Measurements from ENCODE around the gene PRKACG. TPM values are rescaled to one million over a fixed set of nuclear protein-coding genes. Genes with fewer than 3 reads are reported as not detected.

The PRKACG gene
- total RNA-seq, 3 donors from 2014 or later (not counting 1 experiment from before 2014, with no cell fraction given), result not detected

DNA sequence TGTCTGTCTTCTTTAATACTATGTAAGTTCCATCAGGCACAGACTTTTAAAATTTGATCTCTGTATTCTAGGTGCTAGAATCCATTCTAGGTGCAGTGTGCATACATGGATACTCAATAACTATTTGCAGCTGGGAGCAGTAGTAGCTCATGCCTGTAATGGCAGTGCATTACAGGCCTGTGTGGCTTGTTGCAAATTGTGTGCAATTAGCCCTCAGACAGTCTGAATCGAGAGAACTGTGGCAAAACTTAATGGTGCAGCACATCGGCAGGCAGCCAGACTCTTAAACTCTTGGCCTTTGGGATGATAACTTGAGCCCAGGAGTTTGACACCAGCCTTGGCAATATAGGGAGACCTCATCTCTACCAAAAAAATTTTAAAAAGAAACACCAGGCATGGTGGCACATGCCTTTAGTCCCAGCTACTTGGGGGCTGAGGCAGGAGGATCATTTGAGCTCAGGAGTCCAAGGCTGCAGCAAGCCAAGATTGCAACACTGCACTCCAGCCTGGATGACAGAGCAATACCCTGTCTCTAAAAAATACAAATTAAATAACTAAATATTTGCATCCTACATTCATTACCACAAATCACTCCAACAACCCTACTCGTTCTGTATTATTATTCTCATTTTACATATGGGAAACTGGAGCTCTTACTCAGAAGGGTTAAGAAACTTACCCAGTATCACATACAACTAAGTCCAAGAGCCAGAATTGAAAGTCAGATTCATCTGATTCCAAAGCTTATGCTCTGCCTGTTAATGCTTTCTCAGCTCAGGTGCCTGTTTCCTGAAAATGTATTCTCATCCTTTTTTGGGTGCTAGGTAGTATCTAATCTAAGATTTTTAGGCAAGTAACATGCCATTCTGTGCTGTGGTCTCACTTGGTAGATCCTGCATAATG, 30.1 kb downstream of the PRKACG start:
- TF ChIP-seq, protein P1, sequence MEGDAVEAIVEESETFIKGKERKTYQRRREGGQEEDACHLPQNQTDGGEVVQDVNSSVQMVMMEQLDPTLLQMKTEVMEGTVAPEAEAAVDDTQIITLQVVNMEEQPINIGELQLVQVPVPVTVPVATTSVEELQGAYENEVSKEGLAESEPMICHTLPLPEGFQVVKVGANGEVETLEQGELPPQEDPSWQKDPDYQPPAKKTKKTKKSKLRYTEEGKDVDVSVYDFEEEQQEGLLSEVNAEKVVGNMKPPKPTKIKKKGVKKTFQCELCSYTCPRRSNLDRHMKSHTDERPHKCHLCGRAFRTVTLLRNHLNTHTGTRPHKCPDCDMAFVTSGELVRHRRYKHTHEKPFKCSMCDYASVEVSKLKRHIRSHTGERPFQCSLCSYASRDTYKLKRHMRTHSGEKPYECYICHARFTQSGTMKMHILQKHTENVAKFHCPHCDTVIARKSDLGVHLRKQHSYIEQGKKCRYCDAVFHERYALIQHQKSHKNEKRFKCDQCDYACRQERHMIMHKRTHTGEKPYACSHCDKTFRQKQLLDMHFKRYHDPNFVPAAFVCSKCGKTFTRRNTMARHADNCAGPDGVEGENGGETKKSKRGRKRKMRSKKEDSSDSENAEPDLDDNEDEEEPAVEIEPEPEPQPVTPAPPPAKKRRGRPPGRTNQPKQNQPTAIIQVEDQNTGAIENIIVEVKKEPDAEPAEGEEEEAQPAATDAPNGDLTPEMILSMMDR (IDR thresholded peaks at IDR 0.05), result no peak
- no peak overlapping the region for H3K4me3 ChIP-seq (ENCODE audit: low read length)
- H3K27ac ChIP-seq (ENCODE audit: low read length), result no peak overlapping the region
- Mint-ChIP-seq H3K27me3 (ENCODE audit: low read depth in 2 of 2) (no peaks in the 10 kb centered on the region), H3K4me1 (peaks cover 10 to 12% of the 10 kb centered on the region in 2 donors), H3K36me3 (no peaks in the 10 kb centered on the region), H3K27ac (no peak overlapping the region), H3K4me3 (no peak overlapping the region), H3K9me3 (no peaks in the 10 kb centered on the region)
- intact Hi-C loops (cut with micrococcal nuclease), result no loop called here
- peaks cover 7% of the 10 kb centered on the region for H3K4me1 ChIP-seq (ENCODE audit: control insufficient read depth, insufficient read depth, low read length)
- WGBS (ENCODE audit: insufficient coverage), result 90% methylated on average over 2 of the region's 3 CpGs
- DNase-seq (no peak), ATAC-seq (no peak)
- no peaks in the 10 kb centered on the region for H3K9me3 ChIP-seq (ENCODE audit: control insufficient read depth, insufficient read depth, low read length)
- H3K36me3 ChIP-seq (ENCODE audit: control insufficient read depth, insufficient read depth, low read length), result no peaks in the 10 kb centered on the region
- no peaks in the 10 kb centered on the region for H3K27me3 ChIP-seq (ENCODE audit: control insufficient read depth, insufficient read depth, low read length)

DNA sequence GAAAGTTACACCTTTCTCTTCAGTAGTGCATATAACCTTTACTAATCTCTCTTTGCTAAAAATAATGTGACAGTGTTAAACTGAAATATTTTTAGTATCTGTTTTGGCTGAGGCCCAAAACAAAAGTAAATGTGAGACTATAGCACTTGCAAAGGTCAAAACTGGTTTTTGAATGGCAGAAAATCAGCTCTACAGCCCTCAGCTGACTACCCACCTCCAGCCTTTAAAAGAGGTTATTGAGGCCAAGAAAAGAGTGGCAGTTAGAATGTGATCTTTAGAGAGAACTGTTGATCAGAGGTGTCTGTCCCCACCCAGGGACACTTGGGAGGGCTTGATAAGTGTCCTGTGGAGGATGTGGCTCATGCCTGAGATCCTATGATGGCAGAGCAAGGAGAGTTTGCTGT, 30.9 kb downstream of the PRKACG start:
- Histone ChIP-seq H3K4me1 (ENCODE audit: control insufficient read depth, insufficient read depth, low read length) (peaks cover 7% of the 10 kb centered on the region), H3K4me3 (ENCODE audit: low read length) (no peak overlapping the region), H3K27ac (ENCODE audit: low read length) (no peak overlapping the region), H3K27me3 (ENCODE audit: control insufficient read depth, insufficient read depth, low read length) (no peaks in the 10 kb centered on the region), H3K36me3 (ENCODE audit: control insufficient read depth, insufficient read depth, low read length) (no peaks in the 10 kb centered on the region), H3K9me3 (ENCODE audit: control insufficient read depth, insufficient read depth, low read length) (no peaks in the 10 kb centered on the region)
- peaks cover 10 to 12% of the 10 kb centered on the region in 2 donors for H3K4me1 Mint-ChIP-seq
- no peak for DNase-seq
- H3K36me3 Mint-ChIP-seq, result no peaks in the 10 kb centered on the region
- intact Hi-C loops (cut with micrococcal nuclease), result no loop called here
- H3K9me3 Mint-ChIP-seq, result no peaks in the 10 kb centered on the region
- ATAC-seq, result no peak
- H3K4me3 Mint-ChIP-seq, result no peak overlapping the region
- H3K27ac Mint-ChIP-seq, result no peak overlapping the region
- TF ChIP-seq, protein P1 (IDR thresholded peaks at IDR 0.05), result no peak
- H3K27me3 Mint-ChIP-seq (ENCODE audit: low read depth in 2 of 2), result no peaks in the 10 kb centered on the region

DNA sequence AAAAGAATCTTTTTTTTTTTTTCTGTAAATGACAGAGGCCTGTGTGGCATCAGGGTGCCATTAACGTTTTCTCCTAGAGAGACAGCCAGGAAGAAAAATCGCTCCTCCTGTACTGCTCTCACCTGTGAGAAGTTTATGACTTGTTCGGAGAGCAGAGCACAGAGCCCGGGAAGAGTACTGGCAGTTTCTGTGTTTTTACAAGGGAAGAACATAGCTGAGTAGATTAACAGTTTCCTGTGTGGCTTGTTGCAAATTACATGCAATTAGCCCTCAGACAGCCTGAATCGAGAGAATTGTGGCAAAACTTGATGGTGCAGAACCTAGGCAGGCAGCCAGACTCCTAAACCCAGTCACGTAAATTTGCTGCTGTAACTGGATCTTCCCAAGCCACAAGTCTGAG, 32.1 kb downstream of the PRKACG start:
- no peaks in the 10 kb centered on the region for H3K9me3 Mint-ChIP-seq
- no peak for DNase-seq

More for the DNA sequence above, 32.1 kb downstream of the PRKACG start:
- TF ChIP-seq, protein P1 (IDR thresholded peaks at IDR 0.05), result no peak
- no peak overlapping the region for H3K4me3 Mint-ChIP-seq
- WGBS (ENCODE audit: insufficient coverage), result 22% methylated on average over 6 of the region's 6 CpGs
- no peak overlapping the region for H3K27ac Mint-ChIP-seq
- no peaks in the 10 kb centered on the region for H3K9me3 ChIP-seq (ENCODE audit: control insufficient read depth, insufficient read depth, low read length)
- intact Hi-C loops (cut with micrococcal nuclease), result no loop called here
- H3K27me3 Mint-ChIP-seq (ENCODE audit: low read depth in 2 of 2), result no peaks in the 10 kb centered on the region
- no peak overlapping the region for H3K27ac ChIP-seq (ENCODE audit: low read length)
- no peaks in the 10 kb centered on the region for H3K36me3 ChIP-seq (ENCODE audit: control insufficient read depth, insufficient read depth, low read length)
- H3K4me1 Mint-ChIP-seq, result peaks cover 10 to 12% of the 10 kb centered on the region in 2 donors
- H3K36me3 Mint-ChIP-seq, result no peaks in the 10 kb centered on the region
- ATAC-seq, result no peak
- H3K27me3 ChIP-seq (ENCODE audit: control insufficient read depth, insufficient read depth, low read length), result no peaks in the 10 kb centered on the region
- H3K4me1 ChIP-seq (ENCODE audit: control insufficient read depth, insufficient read depth, low read length), result peaks cover 7% of the 10 kb centered on the region
- no peak overlapping the region for H3K4me3 ChIP-seq (ENCODE audit: low read length)
